SK-N-SH treated with all-trans-retinoic acid at 6 μM for 48 hours (cell line): ENCODE results near the gene LRRC4C.

Experiments
- ATAC-seq: fragments of 200-7000 bp; cut with Tn5 transposase; 3 replicates; pipeline ENCODE4 v1.9.1; 2020; ENCODE audit warnings: mild to moderate bottlenecking, moderate library complexity
- ARNTL ChIP-seq: fragments of 450-650 bp; formaldehyde crosslinking; IDR thresholded peaks from 2 replicates; pipeline ENCODE4 v1.5.0; 2020; ENCODE audit warnings: low read depth, mild to moderate bottlenecking, moderate library complexity, borderline replicate concordance
- BACH2 ChIP-seq: fragments of 250-450 bp; sonication (Bioruptor Pico); IDR thresholded peaks from 2 replicates; pipeline ENCODE4 v1.9.0; 2021; ENCODE audit warnings: mild to moderate bottlenecking, borderline replicate concordance
- CSDC2 ChIP-seq: fragments of 250-450 bp; sonication (Bioruptor Pico); IDR thresholded peaks from 2 replicates; pipeline ENCODE4 v1.5.0; 2020; ENCODE audit warnings: mild to moderate bottlenecking, moderate library complexity
- ESRRG ChIP-seq: fragments of 250-450 bp; sonication (Bioruptor Pico); IDR thresholded peaks from 2 replicates; pipeline ENCODE4 v1.6.1; 2021; ENCODE audit warnings: mild to moderate bottlenecking
- GLIS3 ChIP-seq: fragments of 250-450 bp; sonication (Bioruptor Pico); IDR thresholded peaks from 2 replicates; pipeline ENCODE4 v1.5.0; 2020; ENCODE audit warnings: mild to moderate bottlenecking, moderate library complexity
- ISL1 ChIP-seq: fragments of 250-450 bp; sonication (Bioruptor Pico); IDR thresholded peaks from 2 replicates; pipeline ENCODE4 v2.1.2; 2022; ENCODE audit warnings: mild to moderate bottlenecking, moderate library complexity
- OSR1 ChIP-seq: fragments of 250-450 bp; sonication (Bioruptor Pico); IDR thresholded peaks from 2 replicates; pipeline ENCODE4 v1.8.0; 2022; ENCODE audit warnings: moderate library complexity, mild to moderate bottlenecking, inconsistent platforms
- PPARA ChIP-seq: fragments of 250-450 bp; sonication (Bioruptor Pico); IDR thresholded peaks from 2 replicates; pipeline ENCODE4 v1.5.0; 2020; ENCODE audit warnings: mild to moderate bottlenecking, borderline replicate concordance
- RARB ChIP-seq: fragments of 250-450 bp; sonication (Bioruptor Pico); IDR thresholded peaks from 2 replicates; pipeline ENCODE4 v1.8.0; 2021; ENCODE audit warnings: mild to moderate bottlenecking, moderate library complexity
- SNAI2 ChIP-seq: fragments of 250-450 bp; sonication (Bioruptor Pico); IDR thresholded peaks from 2 replicates; pipeline ENCODE4 v1.5.0; 2020; ENCODE audit warnings: mild to moderate bottlenecking, moderate library complexity
- TCF4 ChIP-seq: fragments of 250-450 bp; sonication (Bioruptor Pico); IDR thresholded peaks from 2 replicates; pipeline ENCODE4 v1.8.0; 2021; ENCODE audit warnings: mild to moderate bottlenecking, moderate library complexity, borderline replicate concordance
- TOX ChIP-seq: fragments of 250-450 bp; sonication (Bioruptor Pico); IDR thresholded peaks from 2 replicates; pipeline ENCODE4 v1.8.0; 2021; ENCODE audit warnings: mild to moderate bottlenecking, moderate library complexity, borderline replicate concordance
- ZC3H10 ChIP-seq: fragments of 250-450 bp; sonication (Bioruptor Pico); IDR thresholded peaks from 2 replicates; pipeline ENCODE4 v1.5.1; 2021; ENCODE audit warnings: mild to moderate bottlenecking, moderate library complexity
- ZFP3 ChIP-seq: fragments of 250-450 bp; sonication (Bioruptor Pico); IDR thresholded peaks from 2 replicates; pipeline ENCODE4 v1.5.0; 2020; ENCODE audit warnings: mild to moderate bottlenecking, moderate library complexity
- ZFP30 ChIP-seq: fragments of 450-650 bp; formaldehyde crosslinking; IDR thresholded peaks from 2 replicates; pipeline ENCODE4 v1.5.0; 2022; ENCODE audit warnings: mild to moderate bottlenecking, moderate library complexity
- ZNF565 ChIP-seq: fragments of 450-650 bp; formaldehyde crosslinking; conservative IDR thresholded peaks from 2 replicates; pipeline ENCODE4 v1.5.0; 2020; ENCODE audit warnings: low read depth, mild to moderate bottlenecking, moderate library complexity
- ZNF70 ChIP-seq: fragments of 450-650 bp; formaldehyde crosslinking; IDR thresholded peaks from 2 replicates; pipeline ENCODE4 v1.5.0; 2020; ENCODE audit warnings: mild to moderate bottlenecking, moderate library complexity
- TF ChIP-seq, protein P1 (sequence below): fragments of 250-450 bp; sonication (Bioruptor Pico); IDR thresholded peaks from 2 replicates; pipeline ENCODE4 v1.8.0; 2021; ENCODE audit warnings: low read depth, mild to moderate bottlenecking, moderate library complexity, borderline replicate concordance
- TF ChIP-seq, protein P2 (sequence below): fragments of 250-450 bp; sonication (Bioruptor Pico); IDR thresholded peaks from 2 replicates; pipeline ENCODE4 v1.5.0; 2020; ENCODE audit warnings: mild to moderate bottlenecking, moderate library complexity
- TF ChIP-seq, protein P3 (sequence below): fragments of 250-450 bp; sonication (Bioruptor Pico); IDR thresholded peaks from 2 replicates; pipeline ENCODE4 v1.5.1; 2020; ENCODE audit warnings: low read depth, mild to moderate bottlenecking, moderate library complexity
- TF ChIP-seq, protein P4 (sequence below): fragments of 250-450 bp; sonication (Bioruptor Pico); IDR thresholded peaks from 2 replicates; pipeline ENCODE4 v1.8.0; 2020; ENCODE audit warnings: mild to moderate bottlenecking, moderate library complexity, borderline replicate concordance

Gene LRRC4C

DNA sequence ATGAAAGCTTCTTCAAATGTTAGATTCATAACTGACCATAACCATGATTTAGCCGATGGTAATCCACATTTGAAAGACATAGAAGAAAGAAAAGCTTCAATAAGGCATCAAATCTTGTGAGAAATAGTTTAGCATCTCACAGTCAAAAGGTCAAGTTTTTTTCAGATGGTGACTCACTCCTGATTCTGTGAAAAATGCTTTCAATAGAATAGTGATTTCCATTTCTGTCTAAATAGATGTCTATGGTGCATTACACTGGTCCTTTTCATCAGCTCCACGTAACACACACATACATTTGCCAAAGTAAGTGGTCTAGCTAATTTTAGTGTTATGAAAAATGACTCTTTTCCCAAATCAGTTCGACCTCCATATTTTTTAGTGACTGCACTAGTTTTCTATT, 139.2 kb downstream of the LRRC4C start:
- TF ChIP-seq ARNTL (CRISPR knock-in tag) (no peak), OSR1 (CRISPR knock-in tag) (no peak), ZNF70 (CRISPR knock-in tag) (no peak), ESRRG (CRISPR knock-in tag) (no peak), CSDC2 (CRISPR knock-in tag) (no peak), PPARA (CRISPR knock-in tag) (no peak), TOX (CRISPR knock-in tag) (no peak), ZFP30 (CRISPR knock-in tag) (no peak), ISL1 (CRISPR knock-in tag) (no peak), BACH2 (CRISPR knock-in tag) (no peak), ZC3H10 (CRISPR knock-in tag) (no peak), TCF4 (CRISPR knock-in tag) (no peak)
- TF ChIP-seq, protein P1, sequence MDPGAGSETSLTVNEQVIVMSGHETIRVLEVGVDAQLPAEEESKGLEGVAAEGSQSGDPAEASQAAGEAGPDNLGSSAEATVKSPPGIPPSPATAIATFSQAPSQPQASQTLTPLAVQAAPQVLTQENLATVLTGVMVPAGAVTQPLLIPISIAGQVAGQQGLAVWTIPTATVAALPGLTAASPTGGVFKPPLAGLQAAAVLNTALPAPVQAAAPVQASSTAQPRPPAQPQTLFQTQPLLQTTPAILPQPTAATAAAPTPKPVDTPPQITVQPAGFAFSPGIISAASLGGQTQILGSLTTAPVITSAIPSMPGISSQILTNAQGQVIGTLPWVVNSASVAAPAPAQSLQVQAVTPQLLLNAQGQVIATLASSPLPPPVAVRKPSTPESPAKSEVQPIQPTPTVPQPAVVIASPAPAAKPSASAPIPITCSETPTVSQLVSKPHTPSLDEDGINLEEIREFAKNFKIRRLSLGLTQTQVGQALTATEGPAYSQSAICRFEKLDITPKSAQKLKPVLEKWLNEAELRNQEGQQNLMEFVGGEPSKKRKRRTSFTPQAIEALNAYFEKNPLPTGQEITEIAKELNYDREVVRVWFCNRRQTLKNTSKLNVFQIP (CRISPR knock-in tag) = no peak
- ATAC-seq = no peak

DNA sequence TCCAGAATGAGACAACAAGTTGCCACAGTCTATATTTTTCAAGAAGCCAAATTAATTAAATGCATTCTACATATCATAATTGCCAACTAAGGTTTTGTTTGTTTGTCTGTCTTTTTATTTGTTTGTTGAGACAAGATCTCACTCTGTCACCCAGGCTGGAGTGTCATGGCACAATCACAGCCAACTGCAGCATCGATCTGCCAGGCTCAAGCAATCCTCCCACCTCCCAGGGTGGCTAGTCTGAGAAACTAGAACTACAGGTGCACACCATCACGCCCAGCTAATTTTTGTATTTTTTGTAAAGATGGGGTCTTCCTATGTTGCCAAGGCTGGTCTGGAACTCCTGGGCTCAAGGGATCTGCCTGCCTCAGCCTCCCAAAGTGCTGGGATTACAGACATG, 140.0 kb downstream of the LRRC4C start:
- no peak for ATAC-seq
- no peak for TF ChIP-seq RARB
- TF ChIP-seq, protein P2, sequence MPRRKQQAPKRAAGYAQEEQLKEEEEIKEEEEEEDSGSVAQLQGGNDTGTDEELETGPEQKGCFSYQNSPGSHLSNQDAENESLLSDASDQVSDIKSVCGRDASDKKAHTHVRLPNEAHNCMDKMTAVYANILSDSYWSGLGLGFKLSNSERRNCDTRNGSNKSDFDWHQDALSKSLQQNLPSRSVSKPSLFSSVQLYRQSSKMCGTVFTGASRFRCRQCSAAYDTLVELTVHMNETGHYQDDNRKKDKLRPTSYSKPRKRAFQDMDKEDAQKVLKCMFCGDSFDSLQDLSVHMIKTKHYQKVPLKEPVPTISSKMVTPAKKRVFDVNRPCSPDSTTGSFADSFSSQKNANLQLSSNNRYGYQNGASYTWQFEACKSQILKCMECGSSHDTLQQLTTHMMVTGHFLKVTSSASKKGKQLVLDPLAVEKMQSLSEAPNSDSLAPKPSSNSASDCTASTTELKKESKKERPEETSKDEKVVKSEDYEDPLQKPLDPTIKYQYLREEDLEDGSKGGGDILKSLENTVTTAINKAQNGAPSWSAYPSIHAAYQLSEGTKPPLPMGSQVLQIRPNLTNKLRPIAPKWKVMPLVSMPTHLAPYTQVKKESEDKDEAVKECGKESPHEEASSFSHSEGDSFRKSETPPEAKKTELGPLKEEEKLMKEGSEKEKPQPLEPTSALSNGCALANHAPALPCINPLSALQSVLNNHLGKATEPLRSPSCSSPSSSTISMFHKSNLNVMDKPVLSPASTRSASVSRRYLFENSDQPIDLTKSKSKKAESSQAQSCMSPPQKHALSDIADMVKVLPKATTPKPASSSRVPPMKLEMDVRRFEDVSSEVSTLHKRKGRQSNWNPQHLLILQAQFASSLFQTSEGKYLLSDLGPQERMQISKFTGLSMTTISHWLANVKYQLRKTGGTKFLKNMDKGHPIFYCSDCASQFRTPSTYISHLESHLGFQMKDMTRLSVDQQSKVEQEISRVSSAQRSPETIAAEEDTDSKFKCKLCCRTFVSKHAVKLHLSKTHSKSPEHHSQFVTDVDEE (CRISPR knock-in tag) = no peak
- no peak for TF ChIP-seq GLIS3 (CRISPR knock-in tag)
- TF ChIP-seq ISL1 (CRISPR knock-in tag) = no peak
- no peak for TF ChIP-seq ESRRG (CRISPR knock-in tag)
- TF ChIP-seq ZNF565 (CRISPR knock-in tag) = no peak
- TF ChIP-seq, protein P3, sequence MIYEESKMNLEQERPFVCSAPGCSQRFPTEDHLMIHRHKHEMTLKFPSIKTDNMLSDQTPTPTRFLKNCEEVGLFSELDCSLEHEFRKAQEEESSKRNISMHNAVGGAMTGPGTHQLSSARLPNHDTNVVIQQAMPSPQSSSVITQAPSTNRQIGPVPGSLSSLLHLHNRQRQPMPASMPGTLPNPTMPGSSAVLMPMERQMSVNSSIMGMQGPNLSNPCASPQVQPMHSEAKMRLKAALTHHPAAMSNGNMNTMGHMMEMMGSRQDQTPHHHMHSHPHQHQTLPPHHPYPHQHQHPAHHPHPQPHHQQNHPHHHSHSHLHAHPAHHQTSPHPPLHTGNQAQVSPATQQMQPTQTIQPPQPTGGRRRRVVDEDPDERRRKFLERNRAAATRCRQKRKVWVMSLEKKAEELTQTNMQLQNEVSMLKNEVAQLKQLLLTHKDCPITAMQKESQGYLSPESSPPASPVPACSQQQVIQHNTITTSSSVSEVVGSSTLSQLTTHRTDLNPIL (CRISPR knock-in tag) = no peak
- TF ChIP-seq ZFP3 (CRISPR knock-in tag) = no peak
- no peak for TF ChIP-seq CSDC2 (CRISPR knock-in tag)
- TF ChIP-seq ZC3H10 (CRISPR knock-in tag) = no peak
- no peak for TF ChIP-seq TOX (CRISPR knock-in tag)
- no peak for TF ChIP-seq TCF4 (CRISPR knock-in tag)
- TF ChIP-seq ARNTL (CRISPR knock-in tag) = no peak
- TF ChIP-seq OSR1 (CRISPR knock-in tag) = no peak
- TF ChIP-seq SNAI2 = no peak
- TF ChIP-seq, protein P1 (CRISPR knock-in tag) = no peak
- TF ChIP-seq PPARA (CRISPR knock-in tag) = no peak

DNA sequence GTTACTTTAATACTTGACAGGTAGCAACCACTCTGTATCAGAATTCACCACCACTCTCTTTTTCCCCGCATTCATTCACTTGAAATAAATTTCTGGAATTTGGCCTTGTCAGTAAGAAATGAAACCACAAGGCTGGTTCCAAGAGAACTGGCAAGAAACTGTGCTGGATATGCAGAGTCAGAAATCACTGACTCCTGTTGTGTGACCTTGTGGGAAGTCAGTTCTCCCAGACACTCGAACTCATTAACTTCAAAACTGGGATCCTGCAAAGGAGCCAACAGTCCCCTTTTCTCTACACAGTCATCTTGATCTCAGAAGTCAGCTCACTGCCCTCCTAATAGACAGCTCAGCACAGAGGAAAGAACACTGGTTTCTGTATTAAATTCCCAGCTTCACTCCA, 142.7 kb downstream of the LRRC4C start:
- no peak for TF ChIP-seq ZNF70 (CRISPR knock-in tag)
- no peak for TF ChIP-seq OSR1 (CRISPR knock-in tag)
- TF ChIP-seq CSDC2 (CRISPR knock-in tag) = no peak
- TF ChIP-seq BACH2 (CRISPR knock-in tag) = no peak
- TF ChIP-seq TCF4 (CRISPR knock-in tag) = no peak
- TF ChIP-seq ESRRG (CRISPR knock-in tag) = no peak
- TF ChIP-seq, protein P4, sequence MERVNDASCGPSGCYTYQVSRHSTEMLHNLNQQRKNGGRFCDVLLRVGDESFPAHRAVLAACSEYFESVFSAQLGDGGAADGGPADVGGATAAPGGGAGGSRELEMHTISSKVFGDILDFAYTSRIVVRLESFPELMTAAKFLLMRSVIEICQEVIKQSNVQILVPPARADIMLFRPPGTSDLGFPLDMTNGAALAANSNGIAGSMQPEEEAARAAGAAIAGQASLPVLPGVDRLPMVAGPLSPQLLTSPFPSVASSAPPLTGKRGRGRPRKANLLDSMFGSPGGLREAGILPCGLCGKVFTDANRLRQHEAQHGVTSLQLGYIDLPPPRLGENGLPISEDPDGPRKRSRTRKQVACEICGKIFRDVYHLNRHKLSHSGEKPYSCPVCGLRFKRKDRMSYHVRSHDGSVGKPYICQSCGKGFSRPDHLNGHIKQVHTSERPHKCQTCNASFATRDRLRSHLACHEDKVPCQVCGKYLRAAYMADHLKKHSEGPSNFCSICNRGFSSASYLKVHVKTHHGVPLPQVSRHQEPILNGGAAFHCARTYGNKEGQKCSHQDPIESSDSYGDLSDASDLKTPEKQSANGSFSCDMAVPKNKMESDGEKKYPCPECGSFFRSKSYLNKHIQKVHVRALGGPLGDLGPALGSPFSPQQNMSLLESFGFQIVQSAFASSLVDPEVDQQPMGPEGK (CRISPR knock-in tag) = no peak
- no peak for ATAC-seq
